A549 (cell line): ENCODE data around the gene KRT15.

ENCODE experiments used
- CEBPB ChIP-seq, 2 experiments: fragments of >200 bp in 1 of 2; sonication (Bioruptor Twin) in 1 of 2; formaldehyde crosslinking in 1 of 2; IDR thresholded peaks; 2 replicates each; pipeline ENCODE4 v1.6.1; 2012 to 2016
- CHD4 ChIP-seq: fragments of 200-600 bp; sonication (generic); IDR thresholded peaks from 2 replicates; pipeline ENCODE4 v1.6.1; 2016; ENCODE audit warnings: antibody characterized with exemption, mild to moderate bottlenecking, borderline replicate concordance

DNA sequence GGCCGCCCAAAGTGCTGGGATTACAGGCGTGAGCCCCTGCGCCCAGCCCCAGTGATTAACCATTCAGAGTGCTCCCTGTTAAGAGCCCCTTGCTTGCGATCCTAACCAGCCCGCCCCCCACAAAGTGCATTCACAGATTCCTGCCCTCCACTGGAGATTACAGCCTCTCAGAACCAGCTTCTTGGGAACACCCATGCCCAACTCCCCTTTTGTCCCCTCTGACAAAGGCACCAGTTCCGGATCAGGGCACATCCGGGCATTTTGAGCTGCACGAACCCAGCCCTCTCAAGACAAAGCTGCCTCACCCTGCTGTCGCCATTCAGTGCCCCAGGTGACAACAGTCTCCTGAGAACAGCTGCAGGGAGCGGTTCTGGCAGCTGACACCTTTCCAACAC lies 10.3 kb upstream of the KRT15 start:
- no peak for TF ChIP-seq CHD4
- no peak for TF ChIP-seq CEBPB (IDR thresholded peaks at IDR 0.05)
